BLaER1 treated with 17β-estradiol and CSF1 and Interleukin-3, amounts not matched to agents 10 nM and 100 nM (cell line): Measurements from ENCODE around the gene QSER1.
"Not testable (repeated sequence)": the region's sequence is repeated elsewhere in the genome, so short reads cannot be mapped to it uniquely, and the experiment has no call there.

Experiments used
- H3K27ac ChIP-seq, 11 experiments: shearing (Covaris generic); formaldehyde crosslinking; 2 replicates each; pipeline ENCODE4 v1.8.1; 2022
- H3K27me3 ChIP-seq, 11 experiments: shearing (Covaris generic); formaldehyde crosslinking; 2 replicates each; pipeline ENCODE4 v1.8.1; 2022
- H3K36me3 ChIP-seq, 11 experiments: shearing (Covaris generic); formaldehyde crosslinking; 2 replicates each; pipeline ENCODE4 v1.8.1; 2022
- H3K4me1 ChIP-seq, 10 experiments: shearing (Covaris generic); formaldehyde crosslinking; 2 replicates each; pipeline ENCODE4 v1.8.1; 2022
- H3K4me2 ChIP-seq, 11 experiments: shearing (Covaris generic); formaldehyde crosslinking; 2 replicates each; pipeline ENCODE4 v1.8.1; 2022
- H3K4me3 ChIP-seq, 10 experiments: shearing (Covaris generic); formaldehyde crosslinking; 2 replicates each; pipeline ENCODE4 v1.8.1; 2022
- H3K9ac ChIP-seq, 11 experiments: shearing (Covaris generic); formaldehyde crosslinking; 2 replicates each; pipeline ENCODE4 v1.8.1; 2022
- H3K9me3 ChIP-seq, 11 experiments: shearing (Covaris generic); formaldehyde crosslinking; replicated peaks in 1 of 11; 2 replicates each; pipeline ENCODE4 v1.8.1; 2022
- H4K20me1 ChIP-seq, 11 experiments: shearing (Covaris generic); formaldehyde crosslinking; 2 replicates each; pipeline ENCODE4 v1.8.1; 2022
- Cebpa-rat ChIP-seq, 11 experiments: shearing (Covaris generic); IDR thresholded peaks; 2 replicates each; pipeline ENCODE4 v1.8.1; 2022

QSER1 gene

GRCh38 chr11:32916361-32916760 is 23.8 kb downstream of the QSER1 start:
- Histone ChIP-seq H3K9ac (no peak overlapping the region), H3K4me2 (no peak overlapping the region), H3K27me3 (no peaks in the 10 kb centered on the region), H3K36me3 (peaks cover 16 to 80% (median 54%) of the 10 kb centered on the region in 11 experiments; a peak in 21 of 22 replicates), H3K4me1 (no peaks in the 10 kb centered on the region), H3K9me3 (peaks cover 0 to 27% (median 15%) of the 10 kb centered on the region in 11 experiments; a peak in 15 of 22 replicates), H3K4me3 (no peak overlapping the region), H3K27ac (no peak overlapping the region), H4K20me1 (peaks cover 14 to 75% (median 22%) of the 10 kb centered on the region in 11 experiments; a peak in 18 of 22 replicates)
- no peak for TF ChIP-seq Cebpa-rat (IDR thresholded peaks at IDR 0.05)

- Histone ChIP-seq H3K4me2 (no peak overlapping the region), H3K27ac (no peak overlapping the region), H3K36me3 (peaks cover 16 to 73% (median 50%) of the 10 kb centered on the region in 11 experiments; a peak in 21 of 22 replicates), H3K4me3 (no peak overlapping the region), H3K9me3 (peaks cover 0 to 27% (median 15%) of the 10 kb centered on the region in 11 experiments; a peak in 15 of 22 replicates), H4K20me1 (peaks cover 11 to 69% (median 22%) of the 10 kb centered on the region in 11 experiments; a peak in 17 of 22 replicates), H3K27me3 (no peaks in the 10 kb centered on the region), H3K4me1 (no peaks in the 10 kb centered on the region), H3K9ac (no peak overlapping the region)
- TF ChIP-seq Cebpa-rat (IDR thresholded peaks at IDR 0.05): no peak
Observed at GRCh38 chr11:32916994-32917393, 24.4 kb downstream of the QSER1 start.

- no peak overlapping the region for H3K9ac ChIP-seq
- H4K20me1 ChIP-seq: peaks cover 2 to 67% (median 13%) of the 10 kb centered on the region in 11 experiments; a peak in 13 of 22 replicates
- H3K4me2 ChIP-seq: no peak overlapping the region
- no peak overlapping the region for H3K27ac ChIP-seq
- H3K27me3 ChIP-seq: no peaks in the 10 kb centered on the region
- H3K36me3 ChIP-seq: peaks cover 8 to 72% (median 43%) of the 10 kb centered on the region in 11 experiments; a peak in 21 of 22 replicates
- TF ChIP-seq Cebpa-rat (IDR thresholded peaks at IDR 0.05): no peak
- no peaks in the 10 kb centered on the region for H3K4me1 ChIP-seq
- peaks cover 0 to 27% (median 15%) of the 10 kb centered on the region in 11 experiments; a peak in 15 of 22 replicates for H3K9me3 ChIP-seq
- no peak overlapping the region for H3K4me3 ChIP-seq
Observed at GRCh38 chr11:32918427-32918826, 25.8 kb downstream of the QSER1 start.

- H3K4me3 ChIP-seq: no peak overlapping the region
- peaks cover 0 to 69% (median 15%) of the 10 kb centered on the region in 11 experiments; a peak in 12 of 22 replicates for H4K20me1 ChIP-seq
- H3K27ac ChIP-seq: no peak overlapping the region
- no peaks in the 10 kb centered on the region for H3K27me3 ChIP-seq
- peaks cover 5 to 80% (median 41%) of the 10 kb centered on the region in 11 experiments; a peak in 21 of 22 replicates for H3K36me3 ChIP-seq
- H3K4me2 ChIP-seq: no peak overlapping the region
- peaks cover 0 to 27% (median 15%) of the 10 kb centered on the region in 11 experiments; a peak in 15 of 22 replicates for H3K9me3 ChIP-seq
- no peaks in the 10 kb centered on the region for H3K4me1 ChIP-seq
- H3K9ac ChIP-seq: no peak overlapping the region
- TF ChIP-seq Cebpa-rat (IDR thresholded peaks at IDR 0.05): no peak
Observed at GRCh38 chr11:32919338-32919737, 26.7 kb downstream of the QSER1 start.

GRCh38 chr11:32920570-32920969 is 28.0 kb downstream of the QSER1 start:
- H3K27ac ChIP-seq: no peak overlapping the region
- no peaks in the 10 kb centered on the region for H3K4me1 ChIP-seq
- no peak overlapping the region for H3K4me3 ChIP-seq
- H3K27me3 ChIP-seq: no peaks in the 10 kb centered on the region
- H3K36me3 ChIP-seq: peaks cover 0 to 71% (median 38%) of the 10 kb centered on the region in 11 experiments; a peak in 21 of 22 replicates
- H3K9ac ChIP-seq: no peak overlapping the region
- no peak overlapping the region for H3K4me2 ChIP-seq
- no peak for TF ChIP-seq Cebpa-rat (IDR thresholded peaks at IDR 0.05)
- H4K20me1 ChIP-seq: peaks cover 3 to 68% (median 23%) of the 10 kb centered on the region in 11 experiments; a peak in 16 of 22 replicates
- H3K9me3 ChIP-seq: peaks cover 0 to 27% (median 15%) of the 10 kb centered on the region in 11 experiments; a peak in 15 of 22 replicates

GRCh38 chr11:32921204-32921603 is 28.6 kb downstream of the QSER1 start:
- H3K4me1 ChIP-seq: no peaks in the 10 kb centered on the region
- no peaks in the 10 kb centered on the region for H3K27me3 ChIP-seq
- peaks cover 7 to 72% (median 28%) of the 10 kb centered on the region in 11 experiments; a peak in 16 of 22 replicates for H4K20me1 ChIP-seq
- no peak for TF ChIP-seq Cebpa-rat (IDR thresholded peaks at IDR 0.05)
- no peak overlapping the region for H3K9ac ChIP-seq
- H3K4me2 ChIP-seq: no peak overlapping the region
- peaks cover 0 to 27% (median 14%) of the 10 kb centered on the region in 11 experiments; a peak in 15 of 22 replicates for H3K9me3 ChIP-seq
- H3K27ac ChIP-seq: no peak overlapping the region
- peaks cover 0 to 65% (median 35%) of the 10 kb centered on the region in 11 experiments; a peak in 21 of 22 replicates for H3K36me3 ChIP-seq
- H3K4me3 ChIP-seq: no peak overlapping the region

GRCh38 chr11:32931606-32932005 is 39.0 kb downstream of the QSER1 start:
- peaks cover 0 to 13% (median 5%) of the 10 kb centered on the region in 11 experiments; a peak in 6 of 22 replicates for H4K20me1 ChIP-seq
- no peak overlapping the region for H3K27ac ChIP-seq
- no peak for TF ChIP-seq Cebpa-rat (IDR thresholded peaks at IDR 0.05)
- no peaks in the 10 kb centered on the region for H3K27me3 ChIP-seq
- peaks cover 0 to 19% (median 10%) of the 10 kb centered on the region in 11 experiments; a peak in 9 of 22 replicates for H3K9me3 ChIP-seq
- H3K4me2 ChIP-seq: no peak overlapping the region
- no peaks in the 10 kb centered on the region for H3K4me1 ChIP-seq
- H3K4me3 ChIP-seq: no peak overlapping the region
- H3K9ac ChIP-seq: no peak overlapping the region
- H3K36me3 ChIP-seq: peaks cover 65 to 95% (median 86%) of the 10 kb centered on the region in 11 experiments

- no peak overlapping the region for H3K4me2 ChIP-seq
- no peak for TF ChIP-seq Cebpa-rat (IDR thresholded peaks at IDR 0.05)
- H3K27ac ChIP-seq: no peak overlapping the region
- H3K27me3 ChIP-seq: no peaks in the 10 kb centered on the region
- H4K20me1 ChIP-seq: peaks cover 0 to 13% (median 2%) of the 10 kb centered on the region in 11 experiments; a peak in 7 of 22 replicates
- no peaks in the 10 kb centered on the region for H3K4me1 ChIP-seq
- H3K9me3 ChIP-seq: peaks cover 0 to 19% (median 10%) of the 10 kb centered on the region in 11 experiments; a peak in 9 of 22 replicates
- no peak overlapping the region for H3K9ac ChIP-seq
- no peak overlapping the region for H3K4me3 ChIP-seq
- peaks cover 71 to 95% (median 88%) of the 10 kb centered on the region in 11 experiments for H3K36me3 ChIP-seq
Observed at GRCh38 chr11:32932196-32932595, 39.6 kb downstream of the QSER1 start.

GRCh38 chr11:32935462-32936029 is 42.9 kb downstream of the QSER1 start:
- H3K27me3 ChIP-seq: no peaks in the 10 kb centered on the region
- no peak overlapping the region for H3K4me3 ChIP-seq
- H3K4me2 ChIP-seq: no peak overlapping the region
- no peaks in the 10 kb centered on the region for H3K4me1 ChIP-seq
- H3K36me3 ChIP-seq: peaks cover 74 to 100% (median 98%) of the 10 kb centered on the region in 11 experiments
- no peak overlapping the region for H3K9ac ChIP-seq
- no peak overlapping the region for H3K27ac ChIP-seq
- TF ChIP-seq Cebpa-rat (IDR thresholded peaks at IDR 0.05): peak in 1 of 11 experiments; percentile 6; a peak in 1 of 22 replicates
- peaks cover 0 to 14% (median 0%) of the 10 kb centered on the region in 11 experiments; a peak in 4 of 22 replicates for H4K20me1 ChIP-seq
- peaks cover 0 to 31% (median 19%) of the 10 kb centered on the region in 11 experiments; a peak in 18 of 22 replicates for H3K9me3 ChIP-seq

- Histone ChIP-seq H3K36me3 (peaks cover 71 to 100% (median 97%) of the 10 kb centered on the region in 11 experiments), H4K20me1 (peaks cover 0 to 14% (median 0%) of the 10 kb centered on the region in 11 experiments; a peak in 4 of 22 replicates), H3K9me3 (peaks cover 3 to 36% (median 24%) of the 10 kb centered on the region in 11 experiments; a peak in 19 of 22 replicates)
- H3K4me1 ChIP-seq, H3K4me2 ChIP-seq, H3K4me3 ChIP-seq, H3K27ac ChIP-seq, H3K27me3 ChIP-seq, H3K9ac ChIP-seq: not testable (repeated sequence)
Observed at GRCh38 chr11:32936178-32936577, 43.6 kb downstream of the QSER1 start.

- H3K27me3 ChIP-seq, H3K27ac ChIP-seq, H3K9ac ChIP-seq, H3K4me3 ChIP-seq, H3K4me1 ChIP-seq, H3K4me2 ChIP-seq: not testable (repeated sequence)
- Histone ChIP-seq H3K9me3 (peaks cover 3 to 33% (median 18%) of the 10 kb centered on the region in 11 experiments; a peak in 19 of 22 replicates), H3K36me3 (peaks cover 60 to 90% (median 86%) of the 10 kb centered on the region in 11 experiments), H4K20me1 (peaks cover 0 to 14% (median 0%) of the 10 kb centered on the region in 11 experiments; a peak in 4 of 22 replicates)
Observed at GRCh38 chr11:32937283-32937682, 44.7 kb downstream of the QSER1 start.
